SU-DHL-6 (cell line): Measurements from ENCODE around the gene DNAJB8.

Experiments used
- CTCF ChIP-seq: fragments of 200-600 bp; sonication (generic); IDR thresholded peaks from one replicate; pipeline ENCODE4 v1.5.1; 2017; ENCODE audit warnings: antibody characterized with exemption, mild to moderate bottlenecking, low read length, moderate library complexity; ENCODE audit not compliant: insufficient read depth, poor library complexity, severe bottlenecking
- EZH2phosphoT487 ChIP-seq: fragments of 200-600 bp; sonication (generic), shearing (Covaris generic); conservative IDR thresholded peaks from 2 replicates; pipeline ENCODE4 v1.6.1; 2018; ENCODE audit warnings: mild to moderate bottlenecking, antibody characterized with exemption, low read length, moderate library complexity, mixed read lengths

DNA sequence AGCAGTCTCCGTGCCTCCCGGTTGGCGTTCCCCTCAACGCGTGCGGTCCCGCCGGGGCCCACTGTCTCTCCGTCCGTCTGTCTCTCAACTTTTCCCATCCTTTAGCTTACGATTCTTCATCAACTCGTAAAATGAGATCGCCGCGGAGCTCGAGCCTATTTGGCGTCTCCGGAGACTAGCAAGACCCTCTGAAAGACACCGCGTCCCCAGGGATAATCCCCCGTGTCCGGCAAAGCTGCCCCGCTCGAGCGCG is 22.9 kb upstream of the DNAJB8 start:
- no peak for TF ChIP-seq CTCF
- no peak for TF ChIP-seq EZH2phosphoT487
